Ovary (tissue), 3 donors: ENCODE measurements around the gene DACT2.

Experiments
- POLR2A ChIP-seq: fragments of 450-650 bp; IDR thresholded peaks from one replicate; pipeline ENCODE4 v1.6.1; 2017; ENCODE audit warnings: antibody characterized with exemption, mild to moderate bottlenecking, moderate library complexity
- TF ChIP-seq, protein P1 (sequence below), 3 donors: fragments of 450-650 bp in 2 of 3; fragments of 200-600 bp in 1 of 3; IDR thresholded peaks; one replicate each; pipeline versions ENCODE4 v1.5.1 to v1.8.0; 2016 to 2022; ENCODE audit warnings: antibody characterized with exemption in 3 of 3, mild to moderate bottlenecking in 1 of 3
- donor health status: DM: no; HTN: no; CAD: no.

DNA sequence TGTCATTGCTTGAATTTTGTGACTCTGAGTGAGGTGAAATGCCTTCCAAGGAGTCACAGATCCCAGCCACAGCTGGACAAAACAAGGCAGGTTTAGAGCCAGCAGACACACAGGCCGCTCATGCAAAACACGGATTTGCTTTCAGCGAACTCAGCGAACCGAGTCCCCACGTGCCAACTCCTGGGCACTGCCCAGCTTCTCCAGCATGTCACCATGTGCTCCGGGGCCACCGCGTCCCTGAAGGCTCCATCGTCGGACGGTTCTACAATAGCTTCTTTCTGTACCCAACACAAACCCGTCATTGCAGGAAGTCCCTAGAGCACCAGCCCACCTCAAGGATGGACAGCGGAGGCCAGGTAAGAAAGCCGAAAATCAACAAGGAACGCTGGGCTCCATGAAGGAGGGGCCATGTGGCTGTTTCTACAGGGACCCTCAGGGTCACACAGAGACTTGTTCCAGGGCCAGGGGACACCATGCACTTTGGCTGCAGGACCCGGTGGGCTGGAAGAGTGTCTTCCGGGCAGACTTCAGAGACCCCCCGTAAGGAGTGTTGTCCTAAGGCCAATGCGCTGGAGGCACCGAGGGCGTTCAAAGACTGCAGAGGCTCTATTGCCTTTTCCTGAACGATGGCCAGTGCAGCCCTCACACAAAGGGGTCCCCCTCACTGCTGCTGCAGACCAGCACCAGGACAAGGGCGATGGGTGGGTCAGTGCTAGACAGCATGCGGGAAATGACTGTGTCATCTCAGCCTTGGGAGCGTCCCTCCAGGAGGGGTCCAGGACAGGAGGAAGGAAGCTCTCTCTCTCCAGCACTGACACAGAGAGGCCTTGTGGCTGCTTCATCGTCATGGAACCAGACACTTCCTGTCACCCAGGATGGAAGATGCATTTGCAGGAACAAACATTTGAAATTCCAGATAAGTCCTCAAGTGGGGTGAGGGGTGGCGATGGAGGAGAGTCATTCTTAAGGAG is 19.8 kb downstream of the DACT2 start:
- TF ChIP-seq, protein P1, sequence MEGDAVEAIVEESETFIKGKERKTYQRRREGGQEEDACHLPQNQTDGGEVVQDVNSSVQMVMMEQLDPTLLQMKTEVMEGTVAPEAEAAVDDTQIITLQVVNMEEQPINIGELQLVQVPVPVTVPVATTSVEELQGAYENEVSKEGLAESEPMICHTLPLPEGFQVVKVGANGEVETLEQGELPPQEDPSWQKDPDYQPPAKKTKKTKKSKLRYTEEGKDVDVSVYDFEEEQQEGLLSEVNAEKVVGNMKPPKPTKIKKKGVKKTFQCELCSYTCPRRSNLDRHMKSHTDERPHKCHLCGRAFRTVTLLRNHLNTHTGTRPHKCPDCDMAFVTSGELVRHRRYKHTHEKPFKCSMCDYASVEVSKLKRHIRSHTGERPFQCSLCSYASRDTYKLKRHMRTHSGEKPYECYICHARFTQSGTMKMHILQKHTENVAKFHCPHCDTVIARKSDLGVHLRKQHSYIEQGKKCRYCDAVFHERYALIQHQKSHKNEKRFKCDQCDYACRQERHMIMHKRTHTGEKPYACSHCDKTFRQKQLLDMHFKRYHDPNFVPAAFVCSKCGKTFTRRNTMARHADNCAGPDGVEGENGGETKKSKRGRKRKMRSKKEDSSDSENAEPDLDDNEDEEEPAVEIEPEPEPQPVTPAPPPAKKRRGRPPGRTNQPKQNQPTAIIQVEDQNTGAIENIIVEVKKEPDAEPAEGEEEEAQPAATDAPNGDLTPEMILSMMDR (IDR thresholded peaks at IDR 0.05), result no peak
- no peak for TF ChIP-seq POLR2A
